HepG2 (cell line): ENCODE data around the gene GNAT3. TPM values are rescaled to one million over a fixed set of nuclear protein-coding genes. Genes with fewer than 3 reads are reported as not detected.

Experiments
- ATAC-seq: fragments of 200-7000 bp; cut with Tn5 transposase; 3 replicates; pipeline ENCODE4 v1.9.1; 2020; ENCODE audit warnings: mild to moderate bottlenecking, moderate library complexity
- BruUV-seq: library from RNA; stranded (reverse); fragments of 400-500 nt; replicated peaks from 2 replicates; lab custom pipeline; 2021; lab: Mats Ljungman, UMichigan
- CTCF ChIA-PET: fragments of 300-600 bp; formaldehyde crosslinking; extraction: SDS; loops from one replicate; lab custom pipeline; 2021; ENCODE audit warnings: low total read pairs, inconsistent platforms, low intra/inter-chr PET ratio; lab: Yijun Ruan, JAX
- POLR2A ChIA-PET: fragments of 350-600 bp; sonication (Branson Sonifier 250); formaldehyde crosslinking; loops from one replicate; lab custom pipeline; 2020; ENCODE audit warnings: antibody characterized with exemption, inconsistent platforms; lab: Yijun Ruan, JAX
- DNase-seq: peaks from one replicate; pipeline ENCODE4 v3.0.0-alpha.2; 2015; ENCODE audit warnings: low spot score
- FAIRE-seq: peaks from 3 replicates; lab custom pipeline; 2011; peaks lifted over from hg19 to GRCh38; lab: Jason Lieb, UNC
- H2AFZ ChIP-seq: one replicate; pipeline ENCODE4 v1.6.1; 2011; ENCODE audit warnings: low read length, inconsistent platforms
- H3K27ac ChIP-seq: fragments of 300-600 bp; 3 replicates; pipeline ENCODE4 v1.8.0; 2011; ENCODE audit warnings: mixed run types, mild to moderate bottlenecking, mixed read lengths, low read length, inconsistent platforms; ENCODE audit not compliant: insufficient read depth; ENCODE audit errors: extremely low read length
- H3K27me3 ChIP-seq, 2 experiments: fragments of 200-600 bp in 1 of 2; 2 replicates in 1 of 2; 3 replicates in 1 of 2; pipeline versions ENCODE4 v1.6.0 to v1.8.0; 2011; ENCODE audit warnings: low read length in 2 of 2, mild to moderate bottlenecking in 2 of 2, moderate library complexity in 2 of 2, inconsistent platforms in 1 of 2; ENCODE audit not compliant: insufficient read depth in 2 of 2, control insufficient read depth in 1 of 2
- H3K36me3 ChIP-seq, 2 experiments: fragments of 200-600 bp in 1 of 2; replicated peaks in 1 of 2; 2 replicates in 1 of 2; 3 replicates in 1 of 2; pipeline versions ENCODE4 v1.5.1 to v1.8.0; 2011; ENCODE audit warnings: low read length in 2 of 2, inconsistent platforms in 1 of 2; ENCODE audit not compliant: insufficient read depth in 2 of 2, control insufficient read depth in 1 of 2
- H3K4me1 ChIP-seq: 2 replicates; pipeline ENCODE4 v1.5.1; 2012; ENCODE audit warnings: low read length, inconsistent platforms; ENCODE audit not compliant: insufficient read depth
- H3K4me2 ChIP-seq: 2 replicates; pipeline ENCODE4 v1.6.0; 2011; ENCODE audit warnings: low read depth, low read length, inconsistent platforms
- H3K4me3 ChIP-seq, 3 experiments: fragments of 200-600 bp in 1 of 3; sonication (generic), shearing (Covaris generic) in 1 of 3; replicated peaks in 1 of 3; 2 replicates each; pipeline ENCODE4 v1.5.1; 2011 to 2016; ENCODE audit warnings: low read length in 3 of 3, inconsistent platforms in 2 of 3, low read depth in 2 of 3, mild to moderate bottlenecking in 2 of 3, control low read depth in 1 of 3, mixed read lengths in 1 of 3; ENCODE audit not compliant: insufficient read depth in 1 of 3
- H3K79me2 ChIP-seq: one replicate; pipeline ENCODE4 v1.6.1; 2011; ENCODE audit warnings: low read length, inconsistent platforms; ENCODE audit not compliant: insufficient read depth
- H3K9ac ChIP-seq: 2 replicates; pipeline ENCODE4 v1.6.0; 2011; ENCODE audit warnings: mild to moderate bottlenecking, low read depth, low read length, inconsistent platforms; ENCODE audit not compliant: insufficient read depth
- H3K9me3 ChIP-seq: 2 replicates; pipeline ENCODE4 v1.5.1; 2012; ENCODE audit warnings: mild to moderate bottlenecking, low read length
- H4K20me1 ChIP-seq: 2 replicates; pipeline ENCODE4 v1.6.0; 2011; ENCODE audit warnings: inconsistent platforms, mild to moderate bottlenecking, low read length, moderate library complexity; ENCODE audit not compliant: insufficient read depth
- HNRNPUL1 ChIP-seq: fragments of 200-400 bp; formaldehyde crosslinking; IDR thresholded peaks from 2 replicates; pipeline ENCODE4 v1.6.1; 2017; ENCODE audit warnings: low read depth, mild to moderate bottlenecking, low read length, moderate library complexity
- KDM4B ChIP-seq: sonication (generic); formaldehyde crosslinking; IDR thresholded peaks from 2 replicates; pipeline ENCODE4 v1.4.0; 2020; ENCODE audit warnings: missing genetic modification reagents
- MAZ ChIP-seq, 2 experiments: sonication (generic) in 1 of 2; formaldehyde crosslinking in 1 of 2; IDR thresholded peaks; 2 replicates each; pipeline versions ENCODE4 v1.5.0 to v1.6.1; 2012 to 2020; ENCODE audit warnings: low read depth in 2 of 2, mild to moderate bottlenecking in 2 of 2, borderline replicate concordance in 1 of 2, improper control_type of control experiment in 1 of 2, low read length in 1 of 2, missing genetic modification reagents in 1 of 2, moderate library complexity in 1 of 2
- RBM39 ChIP-seq: fragments of 200-400 bp; formaldehyde crosslinking; IDR thresholded peaks from one replicate; pipeline ENCODE4 v1.6.1; 2018; ENCODE audit warnings: antibody characterized with exemption, mild to moderate bottlenecking, low read depth, low read length; ENCODE audit not compliant: poor library complexity, severe bottlenecking
- SCMH1 ChIP-seq: sonication (generic); formaldehyde crosslinking; IDR thresholded peaks from 2 replicates; pipeline ENCODE4 v1.9.0; 2021; ENCODE audit warnings: missing genetic modification reagents, mild to moderate bottlenecking, borderline replicate concordance
- SMARCE1 ChIP-seq: fragments of 450-650 bp; IDR thresholded peaks from 2 replicates; pipeline ENCODE4 v1.6.1; 2017; ENCODE audit warnings: borderline replicate concordance
- SP4 ChIP-seq: sonication (generic); formaldehyde crosslinking; IDR thresholded peaks from 2 replicates; pipeline ENCODE4 v1.8.1; 2023; ENCODE audit warnings: mild to moderate bottlenecking, missing genetic modification reagents
- STAG1 ChIP-seq: sonication (generic); formaldehyde crosslinking; IDR thresholded peaks from 2 replicates; pipeline ENCODE4 v1.4.0; 2020; ENCODE audit warnings: missing genetic modification reagents
- TOE1 ChIP-seq: sonication (generic); formaldehyde crosslinking; IDR thresholded peaks from 2 replicates; pipeline ENCODE4 v1.4.0; 2020; ENCODE audit warnings: mild to moderate bottlenecking, missing genetic modification reagents
- ZNF432 ChIP-seq: sonication (generic); formaldehyde crosslinking; IDR thresholded peaks from 2 replicates; pipeline ENCODE4 v1.5.0; 2020; ENCODE audit warnings: missing genetic modification reagents, mild to moderate bottlenecking, borderline replicate concordance
- ZNF503 ChIP-seq: sonication (generic); formaldehyde crosslinking; IDR thresholded peaks from 2 replicates; pipeline ENCODE4 v1.4.0; 2020; ENCODE audit warnings: missing genetic modification reagents
- ZNF580 ChIP-seq: IDR thresholded peaks from 2 replicates; pipeline ENCODE4 v1.6.1; 2016; ENCODE audit warnings: low read depth, borderline replicate concordance
- ZNF589 ChIP-seq: sonication (generic); formaldehyde crosslinking; conservative IDR thresholded peaks from 2 replicates; pipeline ENCODE4 v1.8.0; 2022; ENCODE audit warnings: mild to moderate bottlenecking, moderate library complexity, missing genetic modification reagents
- ZNF839 ChIP-seq: sonication (generic); formaldehyde crosslinking; IDR thresholded peaks from 2 replicates; pipeline ENCODE4 v1.4.0; 2020; ENCODE audit warnings: missing genetic modification reagents, mild to moderate bottlenecking, borderline replicate concordance
- ZSCAN25 ChIP-seq: sonication (generic); formaldehyde crosslinking; IDR thresholded peaks from 2 replicates; pipeline ENCODE4 v1.8.0; 2022; ENCODE audit warnings: mild to moderate bottlenecking, missing genetic modification reagents
- WGBS: methylation state at CpG from one replicate; pipeline ENCODE4 v1.1.6; 2017; ENCODE audit warnings: low lambda C conversion rate; 5-methylcytosine and 5-hydroxymethylcytosine counted together
- in situ Hi-C: cut with HindIII; loops from 2 replicates; pipeline ENCODE4 v1.10.0; 2017; ENCODE audit warnings: low pct_unique_long_range_greater_than_20kb; ENCODE audit not compliant: extremely low pct_ligation_motif_present
- intact Hi-C: fragments of 100-400 bp; cut with micrococcal nuclease; formaldehyde crosslinking; loops from one replicate; pipeline ENCODE4 v1.10.0; 2022; ENCODE audit not compliant: unreplicated experiment
- polyA plus RNA-seq, 8 experiments: library from polyadenylated mRNA; depleted of rRNA in 3 of 8; stranded (reverse) in 7 of 8; unstranded in 1 of 8; fragments of >200 nt; fragmentation: Illumina TruSeq in 4 of 8; extraction: Trizol in 4 of 8; gene quantifications; 2 replicates each; pipeline versions ENCODE4 v1.2.1 to v1.2.3, GENCODE V29; 2011 to 2016; ENCODE audit warnings: low read depth in 4 of 8, missing spikeins in 1 of 8, mixed read lengths in 1 of 8; ENCODE audit not compliant: insufficient read depth in 1 of 8
- total RNA-seq, 5 experiments: library from RNA; depleted of rRNA; stranded (reverse); fragments of >200 nt; fragmentation: Illumina TruSeq; extraction: Trizol; gene quantifications; 2 replicates each; pipeline ENCODE4 v1.2.3, GENCODE V29; 2016; ENCODE audit warnings: low read depth in 1 of 5
- TF ChIP-seq, protein P1 (sequence below): IDR thresholded peaks from 2 replicates; pipeline ENCODE4 v1.6.1; 2018; ENCODE audit warnings: missing genetic modification reagents, mild to moderate bottlenecking, missing compliant biosample characterization

Gene GNAT3
- total and polyA plus RNA-seq, 2 of the 13 experiments (the other 11 are each of a cell fraction or from before 2014, with no cell fraction given), result not detected

- Histone ChIP-seq H3K4me2 (no peak overlapping the region), H4K20me1 (no peaks in the 10 kb centered on the region), H3K36me3 (no peaks in the 10 kb centered on the region), H3K9me3 (no peaks in the 10 kb centered on the region), H3K4me1 (peaks cover 9% of the 10 kb centered on the region), H3K4me3 (no peak overlapping the region), H3K9ac (no peak overlapping the region), H3K79me2 (no peaks in the 10 kb centered on the region), H3K27ac (no peak overlapping the region), H3K27me3 (no peaks in the 10 kb centered on the region), H2AFZ (no peak overlapping the region)
- in situ Hi-C loops, result no loop called here
- intact Hi-C loops, result no loop called here
- TF ChIP-seq SCMH1 (CRISPR knock-in tag) (no peak), ZSCAN25 (CRISPR knock-in tag) (no peak), TOE1 (CRISPR knock-in tag) (no peak), ZNF589 (CRISPR knock-in tag) (no peak), ZNF580 (CRISPR knock-in tag) (no peak), STAG1 (CRISPR knock-in tag) (no peak), SP4 (CRISPR knock-in tag) (no peak), SMARCE1 (no peak), ZNF503 (CRISPR knock-in tag) (no peak), HNRNPUL1 (no peak), ZNF839 (CRISPR knock-in tag) (no peak), KDM4B (CRISPR knock-in tag) (no peak), ZNF432 (CRISPR knock-in tag) (no peak), RBM39 (no peak), MAZ (IDR thresholded peaks at IDR 0.05; ENCODE audit: borderline replicate concordance, low read depth, low read length) (no peak), MAZ (CRISPR knock-in tag; IDR thresholded peaks at IDR 0.05; ENCODE audit: low read depth) (no peak)
- TF ChIP-seq, protein P1, sequence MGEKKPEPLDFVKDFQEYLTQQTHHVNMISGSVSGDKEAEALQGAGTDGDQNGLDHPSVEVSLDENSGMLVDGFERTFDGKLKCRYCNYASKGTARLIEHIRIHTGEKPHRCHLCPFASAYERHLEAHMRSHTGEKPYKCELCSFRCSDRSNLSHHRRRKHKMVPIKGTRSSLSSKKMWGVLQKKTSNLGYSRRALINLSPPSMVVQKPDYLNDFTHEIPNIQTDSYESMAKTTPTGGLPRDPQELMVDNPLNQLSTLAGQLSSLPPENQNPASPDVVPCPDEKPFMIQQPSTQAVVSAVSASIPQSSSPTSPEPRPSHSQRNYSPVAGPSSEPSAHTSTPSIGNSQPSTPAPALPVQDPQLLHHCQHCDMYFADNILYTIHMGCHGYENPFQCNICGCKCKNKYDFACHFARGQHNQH (CRISPR knock-in tag), result no peak
- BruUV-seq, result no TSS peak
- FAIRE-seq, result no peak
- CTCF ChIA-PET, result no interaction called here
- ATAC-seq, result no peak
- DNase-seq, result no peak
- 49% methylated on average over 3 of the region's 3 CpGs for WGBS
- POLR2A ChIA-PET, result no interaction called here
These were observed 15.3 kb downstream of the GNAT3 start for GRCh38 chr7:80496586-80496985.
